Hindlimb muscle (tissue), 1 donor: ENCODE data around the gene MACROD1. TPM values are rescaled to one million over a fixed set of nuclear protein-coding genes. Genes with fewer than 3 reads are reported as not detected.

Experiments used
- polyA plus RNA-seq: library from polyadenylated mRNA; unstranded; fragments of 120-200 nt; gene quantifications from one replicate; pipeline ENCODE4 v1.2.1, GENCODE V29; 2013; ENCODE audit not compliant: insufficient read length

Gene MACROD1
- polyA plus RNA-seq, 1 donor, result 77.9 TPM

Other genes starting within 250 kb of the MACROD1 start
- 11.0 TPM for gene RCOR2, start 248.9 kb downstream of the MACROD1 start, polyA plus RNA-seq
- 17.1 TPM for gene NAA40, start 227.1 kb downstream of the MACROD1 start, polyA plus RNA-seq
- gene COX8A, start 191.5 kb downstream of the MACROD1 start, polyA plus RNA-seq, result 261 TPM
- 49.5 TPM for gene OTUB1, start 179.7 kb downstream of the MACROD1 start, polyA plus RNA-seq
- 2.8 TPM for gene FLRT1, start 130.2 kb downstream of the MACROD1 start, polyA plus RNA-seq
- gene STIP1, start 20.1 kb upstream of the MACROD1 start, polyA plus RNA-seq, result 125 TPM
- 11.1 TPM for gene FERMT3, start 40.6 kb upstream of the MACROD1 start, polyA plus RNA-seq
- 81.4 TPM for gene TRPT1, start 60.1 kb upstream of the MACROD1 start, polyA plus RNA-seq
- 17.2 TPM for gene NUDT22, start 60.2 kb upstream of the MACROD1 start, polyA plus RNA-seq
- gene DNAJC4, start 64.4 kb upstream of the MACROD1 start, polyA plus RNA-seq, result 66.2 TPM
- 101 TPM for gene VEGFB, start 68.5 kb upstream of the MACROD1 start, polyA plus RNA-seq
- 51.5 TPM for gene FKBP2, start 75.0 kb upstream of the MACROD1 start, polyA plus RNA-seq
- gene PPP1R14B, start 80.8 kb upstream of the MACROD1 start, polyA plus RNA-seq, result 177 TPM
- 12.4 TPM for gene PLCB3, start 85.4 kb upstream of the MACROD1 start, polyA plus RNA-seq
- gene BAD, start 118.6 kb upstream of the MACROD1 start, polyA plus RNA-seq, result 31.0 TPM
- gene GPR137, start 119.7 kb upstream of the MACROD1 start, polyA plus RNA-seq, result 23.1 TPM
- not detected for gene KCNK4, start 125.2 kb upstream of the MACROD1 start, polyA plus RNA-seq
- gene CATSPERZ, start 134.2 kb upstream of the MACROD1 start, polyA plus RNA-seq, result not detected
- gene ESRRA, start 139.4 kb upstream of the MACROD1 start, polyA plus RNA-seq, result 34.0 TPM
- 179 TPM for gene TRMT112, start 151.4 kb upstream of the MACROD1 start, polyA plus RNA-seq
- gene PRDX5, start 152.0 kb upstream of the MACROD1 start, polyA plus RNA-seq, result 129 TPM
- gene CCDC88B, start 174.1 kb upstream of the MACROD1 start, polyA plus RNA-seq, result 4.5 TPM
- gene RPS6KA4, start 193.0 kb upstream of the MACROD1 start, polyA plus RNA-seq, result 16.1 TPM